ENCODE data around the gene MOB3A. TPM values are rescaled to one million over a fixed set of nuclear protein-coding genes. Genes with fewer than 3 reads are reported as not detected.

Gene MOB3A
- total RNA-seq, 3 donors from 2014 or later, result 128 to 137 (median 137) TPM

GRCh38 chr19:2070986-2071673 is 25.0 kb downstream of the MOB3A start:
- DNase-seq, result no peak
- Mint-ChIP-seq H3K27me3 (ENCODE audit: low read depth) (no peaks in the 10 kb centered on the region), H3K4me1 (ENCODE audit: low read depth) (peaks cover 14% of the 10 kb centered on the region), H3K4me3 (no peak overlapping the region), H3K36me3 (ENCODE audit: insufficient read depth) (peaks cover 23% of the 10 kb centered on the region), H3K9me3 (no peaks in the 10 kb centered on the region)
- ATAC-seq, result no peak

GRCh38 chr19:2070436-2070827 is 25.7 kb downstream of the MOB3A start:
- no peak for ATAC-seq
- Mint-ChIP-seq H3K36me3 (ENCODE audit: insufficient read depth) (peaks cover 21% of the 10 kb centered on the region), H3K4me3 (no peak overlapping the region)

GRCh38 chr19:2064788-2065524 is 31.2 kb downstream of the MOB3A start:
- no peaks in the 10 kb centered on the region for H3K27me3 Mint-ChIP-seq (ENCODE audit: low read depth)
- ATAC-seq (no peak), DNase-seq (no peak)
- H3K36me3 Mint-ChIP-seq (ENCODE audit: insufficient read depth), result no peaks in the 10 kb centered on the region
- H3K4me1 Mint-ChIP-seq (ENCODE audit: low read depth), result peaks cover 27% of the 10 kb centered on the region
- no peak overlapping the region for H3K4me3 Mint-ChIP-seq
- H3K9me3 Mint-ChIP-seq, result no peaks in the 10 kb centered on the region

More at GRCh38 chr19:2070436-2070827, 25.7 kb downstream of the MOB3A start:
- Mint-ChIP-seq H3K4me1 (ENCODE audit: low read depth) (peaks cover 14% of the 10 kb centered on the region), H3K9me3 (no peaks in the 10 kb centered on the region), H3K27me3 (ENCODE audit: low read depth) (no peaks in the 10 kb centered on the region)
- DNase-seq, result no peak

GRCh38 chr19:2064395-2064787 is 31.7 kb downstream of the MOB3A start:
- Mint-ChIP-seq H3K4me1 (ENCODE audit: low read depth) (peaks cover 26% of the 10 kb centered on the region), H3K4me3 (no peak overlapping the region), H3K9me3 (no peaks in the 10 kb centered on the region), H3K27me3 (ENCODE audit: low read depth) (no peaks in the 10 kb centered on the region), H3K36me3 (ENCODE audit: insufficient read depth) (no peaks in the 10 kb centered on the region)
- DNase-seq (no peak), ATAC-seq (no peak)

- ATAC-seq (no peak), DNase-seq (no peak)
- no peaks in the 10 kb centered on the region for H3K36me3 Mint-ChIP-seq (ENCODE audit: insufficient read depth)
- H3K4me3 Mint-ChIP-seq, result no peak overlapping the region
- H3K27me3 Mint-ChIP-seq (ENCODE audit: low read depth), result no peaks in the 10 kb centered on the region
- H3K4me1 Mint-ChIP-seq (ENCODE audit: low read depth), result peaks cover 30% of the 10 kb centered on the region
- H3K9me3 Mint-ChIP-seq, result no peaks in the 10 kb centered on the region
These were observed 32.3 kb downstream of the MOB3A start for GRCh38 chr19:2063824-2064223.

- ATAC-seq (no peak), DNase-seq (no peak)
- Mint-ChIP-seq H3K4me3 (peak overlapping the region; percentile 83), H3K27me3 (ENCODE audit: low read depth) (no peaks in the 10 kb centered on the region), H3K9me3 (no peaks in the 10 kb centered on the region), H3K36me3 (ENCODE audit: insufficient read depth) (no peaks in the 10 kb centered on the region), H3K4me1 (ENCODE audit: low read depth) (peaks cover 38% of the 10 kb centered on the region)
These were observed 33.4 kb downstream of the MOB3A start for GRCh38 chr19:2062770-2063169.

- Mint-ChIP-seq H3K36me3 (ENCODE audit: insufficient read depth) (no peaks in the 10 kb centered on the region), H3K27me3 (ENCODE audit: low read depth) (no peaks in the 10 kb centered on the region), H3K4me3 (peak overlapping the region; percentile 83), H3K4me1 (ENCODE audit: low read depth) (peaks cover 41% of the 10 kb centered on the region), H3K9me3 (no peaks in the 10 kb centered on the region)
- DNase-seq (no peak), ATAC-seq (no peak)
These were observed 33.8 kb downstream of the MOB3A start for GRCh38 chr19:2062389-2062729.

- Mint-ChIP-seq H3K9me3 (no peaks in the 10 kb centered on the region), H3K4me3 (peak overlapping the region; percentile 83), H3K4me1 (ENCODE audit: low read depth) (peaks cover 46% of the 10 kb centered on the region), H3K27me3 (ENCODE audit: low read depth) (no peaks in the 10 kb centered on the region), H3K36me3 (ENCODE audit: insufficient read depth) (no peaks in the 10 kb centered on the region)
- ATAC-seq, result peak; percentile 92 to 94
- DNase-seq, result peak; percentile 100
These were observed 34.4 kb downstream of the MOB3A start for GRCh38 chr19:2061495-2062388.

- no peaks in the 10 kb centered on the region for H3K27me3 Mint-ChIP-seq (ENCODE audit: low read depth)
- no peaks in the 10 kb centered on the region for H3K36me3 Mint-ChIP-seq (ENCODE audit: insufficient read depth)
- no peak for DNase-seq
- H3K9me3 Mint-ChIP-seq, result no peaks in the 10 kb centered on the region
- peak overlapping the region; percentile 89 for H3K4me3 Mint-ChIP-seq
- peak; percentile 58 for ATAC-seq
- H3K4me1 Mint-ChIP-seq (ENCODE audit: low read depth), result peaks cover 51% of the 10 kb centered on the region
These were observed 35.1 kb downstream of the MOB3A start for GRCh38 chr19:2060884-2061494.

- no peaks in the 10 kb centered on the region for H3K9me3 Mint-ChIP-seq
- H3K4me1 Mint-ChIP-seq (ENCODE audit: low read depth), result peaks cover 60% of the 10 kb centered on the region
- no peaks in the 10 kb centered on the region for H3K36me3 Mint-ChIP-seq (ENCODE audit: insufficient read depth)
- ATAC-seq, result no peak
- no peaks in the 10 kb centered on the region for H3K27me3 Mint-ChIP-seq (ENCODE audit: low read depth)
- no peak for DNase-seq
- H3K4me3 Mint-ChIP-seq, result peak overlapping the region; percentile 89
These were observed 36.5 kb downstream of the MOB3A start for GRCh38 chr19:2059422-2060201.

- no peak overlapping the region for H3K4me3 Mint-ChIP-seq
- no peaks in the 10 kb centered on the region for H3K36me3 Mint-ChIP-seq (ENCODE audit: insufficient read depth)
- DNase-seq (no peak), ATAC-seq (no peak)
- no peaks in the 10 kb centered on the region for H3K27me3 Mint-ChIP-seq (ENCODE audit: low read depth)
- H3K9me3 Mint-ChIP-seq, result no peaks in the 10 kb centered on the region
- H3K4me1 Mint-ChIP-seq (ENCODE audit: low read depth), result peaks cover 59% of the 10 kb centered on the region
These were observed 37.3 kb downstream of the MOB3A start for GRCh38 chr19:2058570-2059421.

GRCh38 chr19:2057484-2058469 is 38.3 kb downstream of the MOB3A start:
- ATAC-seq (no peak), DNase-seq (no peak)
- Mint-ChIP-seq H3K4me3 (no peak overlapping the region), H3K36me3 (ENCODE audit: insufficient read depth) (no peaks in the 10 kb centered on the region), H3K4me1 (ENCODE audit: low read depth) (peaks cover 57% of the 10 kb centered on the region), H3K9me3 (no peaks in the 10 kb centered on the region), H3K27me3 (ENCODE audit: low read depth) (no peaks in the 10 kb centered on the region)
